ENCODE measurements around the gene EEF1AKMT1. TPM values are rescaled to one million over a fixed set of nuclear protein-coding genes. Genes with fewer than 3 reads are reported as not detected.

The EEF1AKMT1 gene
- polyA plus RNA-seq, 1 donor from 2014 or later = 8.2 TPM

DNA sequence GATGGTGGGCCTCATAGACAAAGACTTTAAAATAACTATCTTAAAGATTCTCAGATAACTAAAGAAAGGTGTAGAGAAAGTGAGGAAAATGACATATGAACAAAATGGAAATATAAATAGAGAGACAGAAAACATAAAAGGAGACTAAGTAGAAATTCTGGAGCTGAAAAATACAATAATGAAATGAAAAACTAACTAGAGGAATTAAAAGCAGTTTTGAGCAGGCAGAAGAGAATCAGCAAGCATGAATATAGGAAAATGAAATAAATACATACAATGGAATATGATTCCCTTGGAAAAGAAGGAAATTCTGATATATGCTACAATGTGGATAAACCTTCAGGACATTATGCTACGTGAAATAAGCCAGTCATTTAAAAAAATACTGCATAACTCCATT, 3.9 kb downstream of the EEF1AKMT1 start:
- no peaks in the 10 kb centered on the region for H3K79me2 ChIP-seq (replicated peaks; ENCODE audit: insufficient read depth, low read length)
- no peak overlapping the region for H3K4me2 ChIP-seq (ENCODE audit: low read length)
- H3K9me2 ChIP-seq (ENCODE audit: insufficient read depth, low read length) = no peaks in the 10 kb centered on the region
- no peaks in the 10 kb centered on the region for H4K20me1 ChIP-seq (ENCODE audit: insufficient read depth)
- H3K27me3 ChIP-seq (ENCODE audit: insufficient read depth, low read depth, low read length) = no peaks in the 10 kb centered on the region
- H3K27ac ChIP-seq (ENCODE audit: low read length) = no peak overlapping the region
- no peaks in the 10 kb centered on the region for H3K36me3 ChIP-seq (ENCODE audit: insufficient read depth, low read length)
- H3K4me3 ChIP-seq (ENCODE audit: low read length) = no peak overlapping the region
- TF ChIP-seq SMC3 (conservative IDR thresholded peaks at IDR 0.05; ENCODE audit: poor library complexity) (no peak), POLR2AphosphoS5 (IDR thresholded peaks at IDR 0.05) (no peak), EP300 (conservative IDR thresholded peaks at IDR 0.05; ENCODE audit: poor library complexity, severe bottlenecking) (no peak), EZH2 (IDR thresholded peaks at IDR 0.05; ENCODE audit: borderline replicate concordance, insufficient read depth, low read length, poor library complexity, severe bottlenecking) (no peak), TAF1 (IDR thresholded peaks at IDR 0.05; ENCODE audit: low read depth) (no peak)
- TF ChIP-seq, protein P1, sequence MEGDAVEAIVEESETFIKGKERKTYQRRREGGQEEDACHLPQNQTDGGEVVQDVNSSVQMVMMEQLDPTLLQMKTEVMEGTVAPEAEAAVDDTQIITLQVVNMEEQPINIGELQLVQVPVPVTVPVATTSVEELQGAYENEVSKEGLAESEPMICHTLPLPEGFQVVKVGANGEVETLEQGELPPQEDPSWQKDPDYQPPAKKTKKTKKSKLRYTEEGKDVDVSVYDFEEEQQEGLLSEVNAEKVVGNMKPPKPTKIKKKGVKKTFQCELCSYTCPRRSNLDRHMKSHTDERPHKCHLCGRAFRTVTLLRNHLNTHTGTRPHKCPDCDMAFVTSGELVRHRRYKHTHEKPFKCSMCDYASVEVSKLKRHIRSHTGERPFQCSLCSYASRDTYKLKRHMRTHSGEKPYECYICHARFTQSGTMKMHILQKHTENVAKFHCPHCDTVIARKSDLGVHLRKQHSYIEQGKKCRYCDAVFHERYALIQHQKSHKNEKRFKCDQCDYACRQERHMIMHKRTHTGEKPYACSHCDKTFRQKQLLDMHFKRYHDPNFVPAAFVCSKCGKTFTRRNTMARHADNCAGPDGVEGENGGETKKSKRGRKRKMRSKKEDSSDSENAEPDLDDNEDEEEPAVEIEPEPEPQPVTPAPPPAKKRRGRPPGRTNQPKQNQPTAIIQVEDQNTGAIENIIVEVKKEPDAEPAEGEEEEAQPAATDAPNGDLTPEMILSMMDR (IDR thresholded peaks at IDR 0.05; ENCODE audit: poor library complexity, severe bottlenecking) = no peak
- H3F3A ChIP-seq (ENCODE audit: insufficient read depth, low read length, poor library complexity, severe bottlenecking) = no peaks in the 10 kb centered on the region
- peaks cover 13% of the 10 kb centered on the region for H3K9me3 ChIP-seq (ENCODE audit: low read length)
- no peak overlapping the region for H3K9ac ChIP-seq (ENCODE audit: low read length)
- H2AFZ ChIP-seq (ENCODE audit: low read depth, low read length) = no peak overlapping the region

DNA sequence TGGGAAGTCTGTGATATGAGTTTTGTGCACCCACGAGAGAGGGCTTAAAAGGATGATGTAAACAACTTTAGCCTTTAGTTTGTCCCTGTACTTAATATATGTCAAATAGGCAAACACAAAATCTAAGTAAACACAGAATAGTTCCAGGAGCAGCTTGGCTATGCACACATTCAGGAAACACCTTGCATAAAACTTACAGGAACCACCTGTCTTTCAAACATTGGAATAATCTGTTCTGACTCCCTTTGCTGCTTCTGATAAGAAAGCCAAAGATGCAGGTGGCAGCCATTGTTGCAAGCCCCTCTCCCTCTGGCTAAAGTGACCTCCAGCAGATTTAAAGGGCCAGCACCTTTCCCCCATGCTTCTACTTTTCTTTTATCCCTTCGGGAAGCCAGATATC, 4.7 kb downstream of the EEF1AKMT1 start:
- Histone ChIP-seq H3K79me2 (replicated peaks; ENCODE audit: insufficient read depth, low read length) (no peaks in the 10 kb centered on the region), H3K9me2 (ENCODE audit: insufficient read depth, low read length) (no peaks in the 10 kb centered on the region), H3K4me3 (ENCODE audit: low read length) (no peak overlapping the region), H3K9me3 (ENCODE audit: low read length) (peaks cover 13% of the 10 kb centered on the region), H3K9ac (ENCODE audit: low read length) (no peak overlapping the region), H3F3A (ENCODE audit: insufficient read depth, low read length, poor library complexity, severe bottlenecking) (no peaks in the 10 kb centered on the region), H4K20me1 (ENCODE audit: insufficient read depth) (no peaks in the 10 kb centered on the region), H3K27me3 (ENCODE audit: insufficient read depth, low read depth, low read length) (no peaks in the 10 kb centered on the region), H3K27ac (ENCODE audit: low read length) (no peak overlapping the region), H3K36me3 (ENCODE audit: insufficient read depth, low read length) (no peaks in the 10 kb centered on the region), H2AFZ (ENCODE audit: low read depth, low read length) (no peak overlapping the region), H3K4me2 (ENCODE audit: low read length) (no peak overlapping the region)
- TF ChIP-seq EZH2 (IDR thresholded peaks at IDR 0.05; ENCODE audit: borderline replicate concordance, insufficient read depth, low read length, poor library complexity, severe bottlenecking) (no peak), EP300 (conservative IDR thresholded peaks at IDR 0.05; ENCODE audit: poor library complexity, severe bottlenecking) (no peak)
- TF ChIP-seq, protein P2, sequence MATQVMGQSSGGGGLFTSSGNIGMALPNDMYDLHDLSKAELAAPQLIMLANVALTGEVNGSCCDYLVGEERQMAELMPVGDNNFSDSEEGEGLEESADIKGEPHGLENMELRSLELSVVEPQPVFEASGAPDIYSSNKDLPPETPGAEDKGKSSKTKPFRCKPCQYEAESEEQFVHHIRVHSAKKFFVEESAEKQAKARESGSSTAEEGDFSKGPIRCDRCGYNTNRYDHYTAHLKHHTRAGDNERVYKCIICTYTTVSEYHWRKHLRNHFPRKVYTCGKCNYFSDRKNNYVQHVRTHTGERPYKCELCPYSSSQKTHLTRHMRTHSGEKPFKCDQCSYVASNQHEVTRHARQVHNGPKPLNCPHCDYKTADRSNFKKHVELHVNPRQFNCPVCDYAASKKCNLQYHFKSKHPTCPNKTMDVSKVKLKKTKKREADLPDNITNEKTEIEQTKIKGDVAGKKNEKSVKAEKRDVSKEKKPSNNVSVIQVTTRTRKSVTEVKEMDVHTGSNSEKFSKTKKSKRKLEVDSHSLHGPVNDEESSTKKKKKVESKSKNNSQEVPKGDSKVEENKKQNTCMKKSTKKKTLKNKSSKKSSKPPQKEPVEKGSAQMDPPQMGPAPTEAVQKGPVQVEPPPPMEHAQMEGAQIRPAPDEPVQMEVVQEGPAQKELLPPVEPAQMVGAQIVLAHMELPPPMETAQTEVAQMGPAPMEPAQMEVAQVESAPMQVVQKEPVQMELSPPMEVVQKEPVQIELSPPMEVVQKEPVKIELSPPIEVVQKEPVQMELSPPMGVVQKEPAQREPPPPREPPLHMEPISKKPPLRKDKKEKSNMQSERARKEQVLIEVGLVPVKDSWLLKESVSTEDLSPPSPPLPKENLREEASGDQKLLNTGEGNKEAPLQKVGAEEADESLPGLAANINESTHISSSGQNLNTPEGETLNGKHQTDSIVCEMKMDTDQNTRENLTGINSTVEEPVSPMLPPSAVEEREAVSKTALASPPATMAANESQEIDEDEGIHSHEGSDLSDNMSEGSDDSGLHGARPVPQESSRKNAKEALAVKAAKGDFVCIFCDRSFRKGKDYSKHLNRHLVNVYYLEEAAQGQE (IDR thresholded peaks at IDR 0.05; ENCODE audit: borderline replicate concordance) = no peak

DNA sequence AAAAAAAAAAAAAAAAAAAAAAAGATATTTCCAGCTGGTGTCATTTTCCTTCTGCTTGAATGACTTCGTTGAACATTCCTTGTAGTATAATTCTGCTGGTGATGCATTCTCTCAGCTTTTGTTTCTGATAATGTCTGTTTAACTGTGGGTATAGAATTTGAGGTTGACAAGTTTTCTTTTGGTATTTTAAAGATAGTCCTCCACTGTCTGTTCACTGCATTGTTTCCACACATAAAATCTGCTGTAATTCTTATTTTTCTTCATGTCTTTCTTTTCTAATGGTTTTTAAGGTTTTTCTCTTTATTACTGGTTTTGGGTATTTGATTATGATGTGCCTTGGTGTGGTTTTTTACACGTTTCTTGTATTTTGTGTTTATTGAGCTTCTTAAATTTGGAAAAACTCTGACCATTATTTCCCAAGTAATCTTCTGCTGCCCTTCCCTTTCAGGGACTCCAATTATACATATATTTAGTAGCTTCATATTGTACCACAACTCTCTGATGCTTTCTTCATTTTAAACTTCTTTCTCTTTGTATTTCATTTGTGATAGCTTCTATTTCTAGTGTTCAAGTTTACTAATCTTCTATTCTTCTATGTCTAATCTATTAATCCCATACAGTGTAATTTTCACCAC, 6.3 kb downstream of the EEF1AKMT1 start:
- H3K9me3 ChIP-seq (ENCODE audit: low read length) = peaks cover 13% of the 10 kb centered on the region

More for the DNA sequence above, 6.3 kb downstream of the EEF1AKMT1 start:
- no peaks in the 10 kb centered on the region for H3K36me3 ChIP-seq (ENCODE audit: insufficient read depth, low read length)
- no peak overlapping the region for H3K4me3 ChIP-seq (ENCODE audit: low read length)
- no peak overlapping the region for H2AFZ ChIP-seq (ENCODE audit: low read depth, low read length)
- no peaks in the 10 kb centered on the region for H3K9me2 ChIP-seq (ENCODE audit: insufficient read depth, low read length)
- H3F3A ChIP-seq (ENCODE audit: insufficient read depth, low read length, poor library complexity, severe bottlenecking) = no peaks in the 10 kb centered on the region
- no peaks in the 10 kb centered on the region for H3K79me2 ChIP-seq (replicated peaks; ENCODE audit: insufficient read depth, low read length)
- H3K27me3 ChIP-seq (ENCODE audit: insufficient read depth, low read depth, low read length) = no peaks in the 10 kb centered on the region
- no peak overlapping the region for H3K27ac ChIP-seq (ENCODE audit: low read length)
- no peak overlapping the region for H3K4me2 ChIP-seq (ENCODE audit: low read length)
- H3K9ac ChIP-seq (ENCODE audit: low read length) = no peak overlapping the region
- H4K20me1 ChIP-seq (ENCODE audit: insufficient read depth) = no peaks in the 10 kb centered on the region
- no peak for TF ChIP-seq RAD21 (conservative IDR thresholded peaks at IDR 0.05)
- TF ChIP-seq, protein P1 (IDR thresholded peaks at IDR 0.05; ENCODE audit: poor library complexity, severe bottlenecking) = no peak
- no peak for TF ChIP-seq EZH2 (IDR thresholded peaks at IDR 0.05; ENCODE audit: borderline replicate concordance, insufficient read depth, low read length, poor library complexity, severe bottlenecking)
- no peak for TF ChIP-seq TAF1 (IDR thresholded peaks at IDR 0.05; ENCODE audit: low read depth)
- no peak for TF ChIP-seq EP300 (conservative IDR thresholded peaks at IDR 0.05; ENCODE audit: poor library complexity, severe bottlenecking)
- no peak for TF ChIP-seq MXI1 (conservative IDR thresholded peaks at IDR 0.05; ENCODE audit: poor library complexity, severe bottlenecking)
- no peak for TF ChIP-seq POLR2AphosphoS5 (IDR thresholded peaks at IDR 0.05)
- TF ChIP-seq, protein P2 (IDR thresholded peaks at IDR 0.05; ENCODE audit: borderline replicate concordance) = no peak
- TF ChIP-seq SMC3 (conservative IDR thresholded peaks at IDR 0.05; ENCODE audit: poor library complexity) = no peak
